Thyroid gland (tissue), 4 donors: ENCODE measurements around the gene TM7SF3. TPM values are rescaled to one million over a fixed set of nuclear protein-coding genes. Genes with fewer than 3 reads are reported as not detected.
A peak's percentile ranks its signal among the peaks of the same experiment; 100 is the strongest.

Experiments used
- DNase-seq, 2 donors: peaks; one replicate each; pipeline ENCODE4 v3.0.0-alpha.2; 2019
- H3K27ac ChIP-seq, 3 donors: fragments of 200-600 bp; sonication (generic); 1 replicate in 2 of 3; 2 replicates in 1 of 3; pipeline ENCODE4 v1.5.1; 2016 to 2019; ENCODE audit warnings: mild to moderate bottlenecking in 1 of 3, moderate library complexity in 1 of 3
- H3K27me3 ChIP-seq: fragments of 200-600 bp; sonication (generic); one replicate; pipeline ENCODE4 v1.5.1; 2019
- H3K36me3 ChIP-seq, 2 donors: fragments of 200-600 bp; sonication (generic); one replicate each; pipeline ENCODE4 v1.5.1; 2016 to 2019
- H3K4me1 ChIP-seq, 2 donors: fragments of 200-600 bp; sonication (generic); one replicate each; pipeline ENCODE4 v1.5.1; 2017 to 2019
- H3K4me3 ChIP-seq, 3 donors: fragments of 200-600 bp; sonication (generic); replicated peaks in 1 of 3; 1 replicate in 2 of 3; 2 replicates in 1 of 3; pipeline ENCODE4 v1.5.1; 2016; ENCODE audit warnings: mild to moderate bottlenecking in 1 of 3
- H3K9me3 ChIP-seq: fragments of 200-600 bp; sonication (generic); one replicate; pipeline ENCODE4 v1.5.1; 2017
- POLR2A ChIP-seq, 2 donors: fragments of 450-650 bp; IDR thresholded peaks; one replicate each; pipeline ENCODE4 v1.6.1; 2017; ENCODE audit warnings: antibody characterized with exemption in 2 of 2, mild to moderate bottlenecking in 2 of 2, moderate library complexity in 1 of 2
- WGBS, 2 donors: methylation state at CpG; one replicate each; pipeline ENCODE4 v1.1.5; 2017; 5-methylcytosine and 5-hydroxymethylcytosine counted together
- intact Hi-C: fragments of 100-400 bp; cut with DNase I; formaldehyde crosslinking; loops from one replicate; pipeline ENCODE4 v1.15.1; 2023
- total RNA-seq, 4 donors: library from RNA; depleted of rRNA; stranded (reverse); fragments of >200 nt; gene quantifications; one replicate each; pipeline ENCODE4 v1.2.3, GENCODE V29; 2016
- TF ChIP-seq, protein P1 (sequence below), 6 experiments: fragments of 200-600 bp in 3 of 6; fragments of 450-650 bp in 3 of 6; sonication (generic) in 3 of 6; IDR thresholded peaks; one replicate each; pipeline ENCODE4 v1.5.1; 2016 to 2019; ENCODE audit warnings: antibody characterized with exemption in 6 of 6, mild to moderate bottlenecking in 2 of 6, inconsistent platforms in 1 of 6, moderate library complexity in 1 of 6

TM7SF3 gene
- total RNA-seq, 4 donors from 2014 or later, result 69.7 to 213 (median 76.8) TPM

DNA sequence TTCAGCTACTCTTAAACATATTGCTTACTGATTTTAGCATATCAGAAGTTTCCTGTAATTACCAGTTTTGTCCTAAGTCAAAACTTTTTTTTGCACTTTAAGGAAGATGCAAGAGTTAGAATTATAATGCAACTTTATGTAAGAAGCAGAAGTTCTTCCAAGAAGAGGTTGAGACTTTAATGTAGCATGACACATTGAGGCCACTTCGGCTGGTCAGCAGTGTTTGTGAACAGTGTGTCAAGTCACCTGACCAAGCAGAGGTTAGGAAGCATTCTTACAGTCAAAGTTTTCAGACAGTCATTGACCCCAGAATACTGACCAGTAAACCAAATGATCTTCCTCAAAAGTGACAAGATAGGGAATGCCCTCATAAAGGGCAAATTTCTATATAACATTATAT lies 60.7 kb downstream of the TM7SF3 start:
- H3K27ac ChIP-seq, result peak overlapping the region in 2 of 3 donors; percentile 12 to 51
- no peak overlapping the region for H3K4me3 ChIP-seq
- WGBS, 2 donors, result 43 to 48% methylated on average over 1 of the region's 1 CpG
- peak; percentile 34 for DNase-seq
- TF ChIP-seq, protein P1, sequence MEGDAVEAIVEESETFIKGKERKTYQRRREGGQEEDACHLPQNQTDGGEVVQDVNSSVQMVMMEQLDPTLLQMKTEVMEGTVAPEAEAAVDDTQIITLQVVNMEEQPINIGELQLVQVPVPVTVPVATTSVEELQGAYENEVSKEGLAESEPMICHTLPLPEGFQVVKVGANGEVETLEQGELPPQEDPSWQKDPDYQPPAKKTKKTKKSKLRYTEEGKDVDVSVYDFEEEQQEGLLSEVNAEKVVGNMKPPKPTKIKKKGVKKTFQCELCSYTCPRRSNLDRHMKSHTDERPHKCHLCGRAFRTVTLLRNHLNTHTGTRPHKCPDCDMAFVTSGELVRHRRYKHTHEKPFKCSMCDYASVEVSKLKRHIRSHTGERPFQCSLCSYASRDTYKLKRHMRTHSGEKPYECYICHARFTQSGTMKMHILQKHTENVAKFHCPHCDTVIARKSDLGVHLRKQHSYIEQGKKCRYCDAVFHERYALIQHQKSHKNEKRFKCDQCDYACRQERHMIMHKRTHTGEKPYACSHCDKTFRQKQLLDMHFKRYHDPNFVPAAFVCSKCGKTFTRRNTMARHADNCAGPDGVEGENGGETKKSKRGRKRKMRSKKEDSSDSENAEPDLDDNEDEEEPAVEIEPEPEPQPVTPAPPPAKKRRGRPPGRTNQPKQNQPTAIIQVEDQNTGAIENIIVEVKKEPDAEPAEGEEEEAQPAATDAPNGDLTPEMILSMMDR (IDR thresholded peaks at IDR 0.05), result no peak
- no peak for TF ChIP-seq POLR2A (IDR thresholded peaks at IDR 0.05)
- no peaks in the 10 kb centered on the region for H3K9me3 ChIP-seq
- no peaks in the 10 kb centered on the region for H3K27me3 ChIP-seq
- intact Hi-C loops, result no loop called here
- H3K4me1 ChIP-seq, result peaks cover 4 to 16% of the 10 kb centered on the region in 2 donors
- H3K36me3 ChIP-seq, result peaks cover 5 to 11% of the 10 kb centered on the region in 2 donors

DNA sequence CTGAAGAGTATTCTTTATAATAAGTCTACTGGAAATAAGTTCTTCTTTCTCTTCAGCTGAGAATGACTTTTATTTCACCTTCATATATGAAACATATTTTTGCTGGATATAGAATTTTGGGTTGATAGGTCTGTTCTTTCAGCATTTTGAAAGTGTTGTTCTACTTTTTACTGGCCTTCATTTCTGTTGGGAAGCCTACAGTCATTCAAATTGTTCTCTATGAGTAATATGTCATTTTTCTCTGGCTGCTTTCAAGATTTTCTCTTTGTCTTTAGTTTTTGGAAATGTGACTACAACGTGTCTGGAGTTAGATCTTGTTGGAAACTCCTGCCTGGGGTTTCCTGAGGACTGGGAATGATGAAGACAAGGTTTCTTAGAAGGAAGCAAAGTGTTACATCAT lies 65.9 kb downstream of the TM7SF3 start:
- intact Hi-C loops, result no loop called here
- peaks cover under 1 to 2% of the 10 kb centered on the region in 2 donors for H3K4me1 ChIP-seq
- no peaks in the 10 kb centered on the region for H3K36me3 ChIP-seq
- no peaks in the 10 kb centered on the region for H3K27me3 ChIP-seq
- H3K9me3 ChIP-seq, result no peaks in the 10 kb centered on the region
- WGBS, 2 donors, result 85 to 93% methylated on average over 1 of the region's 1 CpG
- no peak overlapping the region for H3K4me3 ChIP-seq
- no peak for DNase-seq
- TF ChIP-seq POLR2A (IDR thresholded peaks at IDR 0.05), result no peak
- TF ChIP-seq, protein P1 (IDR thresholded peaks at IDR 0.05), result no peak
- no peak overlapping the region for H3K27ac ChIP-seq

DNA sequence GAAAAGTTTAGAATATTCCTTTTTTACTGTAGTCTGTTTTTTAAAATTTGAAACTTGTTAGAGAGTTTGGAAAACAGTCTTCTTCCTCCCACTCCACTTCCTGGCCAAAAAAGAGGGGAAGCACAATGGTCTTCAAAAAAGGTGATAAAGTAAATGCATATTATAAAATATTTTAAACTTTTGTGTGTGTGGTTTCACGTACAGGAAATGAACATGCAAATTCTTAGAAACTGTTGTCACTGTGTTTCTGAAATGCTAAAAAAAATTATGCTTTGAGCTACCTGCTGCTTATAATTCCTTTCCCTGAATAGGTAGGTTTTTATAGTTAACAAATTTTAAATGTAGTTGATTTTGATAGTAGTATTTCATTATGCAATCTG lies 73.0 kb downstream of the TM7SF3 start:
- TF ChIP-seq, protein P1 (IDR thresholded peaks at IDR 0.05), result no peak
- TF ChIP-seq POLR2A (IDR thresholded peaks at IDR 0.05), result no peak
- Histone ChIP-seq H3K9me3 (no peaks in the 10 kb centered on the region), H3K27me3 (no peaks in the 10 kb centered on the region), H3K36me3 (no peaks in the 10 kb centered on the region), H3K4me1 (peaks cover 35 to 40% of the 10 kb centered on the region in 2 donors), H3K4me3 (no peak overlapping the region), H3K27ac (peak overlapping the region in 1 of 3 donors; percentile 12)
- DNase-seq, result no peak
- intact Hi-C loops, result loop anchor here (5.0 kb wide), 1 partner anchor 71 kb away; the partner anchor contains the start of gene TM7SF3
- 60 to 67% methylated on average over 1 of the region's 1 CpG for WGBS, 2 donors

DNA sequence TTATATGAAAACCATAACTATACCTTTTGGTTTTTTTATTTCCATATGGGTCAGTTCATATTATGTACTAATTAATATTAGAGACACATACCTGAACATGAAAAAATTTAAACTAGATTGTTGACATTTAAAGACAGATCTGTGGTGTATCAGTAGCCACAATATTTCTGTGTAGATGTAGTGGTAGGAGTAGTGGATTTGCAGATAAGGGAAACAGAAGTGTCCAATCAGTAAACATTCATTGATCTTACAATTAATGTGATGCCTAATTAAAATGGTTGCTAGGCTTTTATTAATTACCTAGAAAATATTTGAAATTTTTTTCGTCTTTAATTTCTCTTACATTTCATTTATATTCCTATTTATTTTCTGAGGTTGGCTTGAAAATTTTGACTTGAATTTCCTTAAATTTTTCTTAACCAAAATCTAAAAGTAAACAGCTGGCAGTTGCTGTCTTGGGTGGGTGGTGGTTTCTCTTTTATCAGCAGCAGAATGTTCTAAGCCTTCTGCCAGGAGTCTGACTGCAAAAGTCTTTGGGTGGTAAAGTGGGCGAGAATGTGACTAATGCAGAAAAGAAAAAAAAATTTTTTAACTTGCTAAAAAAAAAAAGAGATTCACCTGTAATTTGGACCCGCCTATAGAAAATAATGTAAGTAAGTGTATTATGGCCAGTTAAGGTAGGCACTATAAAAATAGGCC lies 73.5 kb downstream of the TM7SF3 start:
- intact Hi-C loops, result loop anchor here (5.0 kb wide), 1 partner anchor 72 kb away; the partner anchor contains the start of gene TM7SF3
- TF ChIP-seq, protein P1 (IDR thresholded peaks at IDR 0.05), result no peak
- Histone ChIP-seq H3K9me3 (no peaks in the 10 kb centered on the region), H3K27me3 (no peaks in the 10 kb centered on the region), H3K4me1 (peaks cover 40% of the 10 kb centered on the region in 2 donors), H3K27ac (peak overlapping the region in 1 of 3 donors; percentile 12), H3K4me3 (no peak overlapping the region), H3K36me3 (no peaks in the 10 kb centered on the region)
- WGBS, 2 donors, result 78 to 83% methylated on average over 3 of the region's 3 CpGs
- no peak for DNase-seq

DNA sequence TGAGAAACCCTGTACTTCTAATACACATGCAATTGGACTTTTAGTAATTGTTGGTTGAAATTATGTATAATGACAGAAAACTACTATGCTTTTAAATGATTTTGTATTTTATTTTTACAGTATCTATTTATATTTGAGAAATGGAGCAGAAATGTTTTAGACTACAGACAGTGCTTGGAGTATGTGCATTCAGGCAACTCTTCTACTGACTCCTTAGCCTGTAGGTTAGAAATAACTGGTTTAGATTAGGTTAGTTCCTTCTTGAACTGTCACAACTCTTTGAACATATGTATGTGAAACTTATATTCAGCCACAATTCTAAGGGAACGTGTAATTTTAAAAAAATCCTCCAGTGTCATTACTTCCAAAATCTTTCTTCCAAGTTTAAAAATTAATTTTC lies 74.2 kb downstream of the TM7SF3 start:
- Histone ChIP-seq H3K27ac (no peak overlapping the region), H3K4me1 (peaks cover 40 to 43% of the 10 kb centered on the region in 2 donors), H3K9me3 (no peaks in the 10 kb centered on the region), H3K36me3 (no peaks in the 10 kb centered on the region), H3K4me3 (peak overlapping the region in 1 of 3 donors; percentile 85), H3K27me3 (no peaks in the 10 kb centered on the region)
- intact Hi-C loops, result loop anchor here (5.0 kb wide), 1 partner anchor 72 kb away; the partner anchor contains the start of gene TM7SF3
- WGBS, 2 donors, result 43 to 52% methylated on average over 1 of the region's 1 CpG
- DNase-seq, result no peak
- TF ChIP-seq POLR2A (IDR thresholded peaks at IDR 0.05), result no peak
- TF ChIP-seq, protein P1 (IDR thresholded peaks at IDR 0.05), result no peak
